GM21360 (cell line): ENCODE results near the gene C1QTNF6.

Experiments used
- ATAC-seq: cut with Tn5 transposase; IDR thresholded peaks from one replicate; pipeline ENCODE4 v1.9.1; 2021; ENCODE audit warnings: mild to moderate bottlenecking, moderate library complexity; ENCODE audit not compliant: unreplicated experiment

The C1QTNF6 gene

GRCh38 chr22:37164505-37164887, 23.6 kb downstream of the C1QTNF6 start:
- ATAC-seq, result no peak

- ATAC-seq, result no peak
These were observed 24.2 kb downstream of the C1QTNF6 start for GRCh38 chr22:37163575-37164504.

GRCh38 chr22:37163096-37163489, 25.0 kb downstream of the C1QTNF6 start:
- no peak for ATAC-seq

GRCh38 chr22:37162221-37163095, 25.6 kb downstream of the C1QTNF6 start:
- ATAC-seq, result peak; percentile 41

GRCh38 chr22:37161443-37161842, 26.6 kb downstream of the C1QTNF6 start:
- ATAC-seq, result no peak

- no peak for ATAC-seq
These were observed 28.0 kb downstream of the C1QTNF6 start for GRCh38 chr22:37160027-37160426.

GRCh38 chr22:37158963-37159290, 29.1 kb downstream of the C1QTNF6 start:
- no peak for ATAC-seq

- ATAC-seq, result no peak
These were observed 30.3 kb downstream of the C1QTNF6 start for GRCh38 chr22:37157516-37158285.

- ATAC-seq, result no peak
These were observed 31.2 kb downstream of the C1QTNF6 start for GRCh38 chr22:37156686-37157435.

- ATAC-seq, result no peak
These were observed 32.1 kb downstream of the C1QTNF6 start for GRCh38 chr22:37155971-37156370.

- ATAC-seq, result no peak
These were observed 32.9 kb downstream of the C1QTNF6 start for GRCh38 chr22:37154925-37155712.

- no peak for ATAC-seq
These were observed 34.1 kb downstream of the C1QTNF6 start for GRCh38 chr22:37153901-37154300.

GRCh38 chr22:37151401-37151800, 36.6 kb downstream of the C1QTNF6 start:
- ATAC-seq, result no peak

GRCh38 chr22:37150701-37151100, 37.3 kb downstream of the C1QTNF6 start:
- no peak for ATAC-seq

- peak; percentile 15 for ATAC-seq
These were observed 39.0 kb downstream of the C1QTNF6 start for GRCh38 chr22:37148742-37149665.

GRCh38 chr22:37148031-37148651, 39.9 kb downstream of the C1QTNF6 start:
- no peak for ATAC-seq

GRCh38 chr22:37147186-37147990, 40.7 kb downstream of the C1QTNF6 start:
- ATAC-seq, result no peak
